NCI-H146 treated with DMSO at 0.1 percent for 48 hours (cell line): ENCODE results near the gene NDUFA5.
"Not testable (repeated sequence)": the region's sequence is repeated elsewhere in the genome, so short reads cannot be mapped to it uniquely, and the experiment has no call there.

Experiments
- DNase-seq: peaks from one replicate; lab custom pipeline; 2025; ENCODE audit not compliant: unreplicated experiment; lab: John Stamatoyannopoulos, UW

Gene NDUFA5

GRCh38 chr7:123526533-123526932 is 31.1 kb downstream of the NDUFA5 start:
- DNase-seq, result not testable (repeated sequence)

GRCh38 chr7:123522066-123522465 is 35.6 kb downstream of the NDUFA5 start:
- DNase-seq, result no peak

GRCh38 chr7:123505221-123505620 is 52.4 kb downstream of the NDUFA5 start:
- no peak for DNase-seq

GRCh38 chr7:123502201-123502600 is 55.4 kb downstream of the NDUFA5 start:
- DNase-seq, result no peak

- no peak for DNase-seq
These were observed 56.6 kb downstream of the NDUFA5 start for GRCh38 chr7:123500878-123501489.

- DNase-seq, result no peak
These were observed 58.2 kb downstream of the NDUFA5 start for GRCh38 chr7:123499211-123499970.

- DNase-seq, result no peak
These were observed 59.0 kb downstream of the NDUFA5 start for GRCh38 chr7:123498601-123499000.

GRCh38 chr7:123498031-123498430 is 59.6 kb downstream of the NDUFA5 start:
- no peak for DNase-seq

GRCh38 chr7:123494193-123494796 is 63.3 kb downstream of the NDUFA5 start:
- peak; percentile 23 for DNase-seq

- DNase-seq, result no peak
These were observed 65.1 kb downstream of the NDUFA5 start for GRCh38 chr7:123492485-123492884.
